IMR-90 (cell line): ENCODE data around the gene TMEM256. TPM values are rescaled to one million over a fixed set of nuclear protein-coding genes. Genes with fewer than 3 reads are reported as not detected.

Experiments used
- ATAC-seq: fragments of 200-7000 bp; cut with Tn5 transposase; 2 replicates; pipeline ENCODE4 v1.9.1; 2020; ENCODE audit warnings: low read depth, mild to moderate bottlenecking, moderate library complexity
- BruUV-seq: library from RNA; stranded (reverse); fragments of 400-500 nt; replicated peaks from 2 replicates; lab custom pipeline; 2021; lab: Mats Ljungman, UMichigan
- CTCF ChIA-PET: fragments of 300-600 bp; formaldehyde crosslinking; extraction: SDS; loops from one replicate; lab custom pipeline; 2021; ENCODE audit warnings: antibody characterized with exemption; lab: Yijun Ruan, JAX
- POLR2A ChIA-PET: fragments of 300-600 bp; sonication (Branson Sonifier 250); formaldehyde crosslinking; loops from one replicate; lab custom pipeline; 2022; ENCODE audit warnings: antibody characterized with exemption; ENCODE audit not compliant: unreplicated experiment; lab: Charles Lee
- DNase-seq: peaks from one replicate; pipeline ENCODE4 v3.0.0; 2013
- H2AFZ ChIP-seq: replicated peaks from 2 replicates; pipeline ENCODE3; 2013; ENCODE audit warnings: low read length, mild to moderate bottlenecking; ENCODE audit not compliant: poor library complexity
- H2AK5ac ChIP-seq: 2 replicates; pipeline ENCODE4 v1.6.1; 2013; ENCODE audit warnings: low read depth, low read length, inconsistent platforms
- H2AK9ac ChIP-seq: replicated peaks from 2 replicates; pipeline ENCODE3; 2013; ENCODE audit warnings: mild to moderate bottlenecking, low read depth, low read length, moderate library complexity; ENCODE audit not compliant: poor library complexity
- H2BK120ac ChIP-seq: 2 replicates; pipeline ENCODE4 v1.6.1; 2013; ENCODE audit warnings: low read depth, low read length, inconsistent platforms
- H2BK15ac ChIP-seq: 3 replicates; pipeline ENCODE4 v1.6.1; 2013; ENCODE audit warnings: low read depth, low read length, inconsistent platforms
- H2BK20ac ChIP-seq: 2 replicates; pipeline ENCODE4 v1.6.1; 2013; ENCODE audit warnings: low read depth, mild to moderate bottlenecking, inconsistent platforms, low read length, moderate library complexity
- H2BK5ac ChIP-seq: 2 replicates; pipeline ENCODE4 v1.6.1; 2013; ENCODE audit warnings: mild to moderate bottlenecking, low read depth, low read length, inconsistent platforms; ENCODE audit not compliant: poor library complexity, severe bottlenecking
- H3K14ac ChIP-seq: replicated peaks from 2 replicates; pipeline ENCODE4 v1.6.1; 2013; ENCODE audit warnings: low read depth, low read length, inconsistent platforms
- H3K18ac ChIP-seq: 2 replicates; pipeline ENCODE4 v1.6.1; 2013; ENCODE audit warnings: low read depth, low read length, control low read depth
- H3K23ac ChIP-seq: 2 replicates; pipeline ENCODE4 v1.6.1; 2013; ENCODE audit warnings: low read depth, low read length, inconsistent platforms
- H3K27ac ChIP-seq: 2 replicates; pipeline ENCODE4 v1.5.1; 2013; ENCODE audit warnings: mild to moderate bottlenecking, control low read depth, low read length; ENCODE audit not compliant: insufficient read depth
- H3K27me3 ChIP-seq: 2 replicates; pipeline ENCODE4 v1.6.1; 2013; ENCODE audit warnings: low read length; ENCODE audit not compliant: control insufficient read depth, insufficient read depth
- H3K36me3 ChIP-seq: 2 replicates; pipeline ENCODE4 v1.6.1; 2013; ENCODE audit warnings: low read length, mixed read lengths; ENCODE audit not compliant: control insufficient read depth, insufficient read depth
- H3K4ac ChIP-seq: 2 replicates; pipeline ENCODE4 v1.6.1; 2013; ENCODE audit warnings: low read depth, low read length, inconsistent platforms
- H3K4me1 ChIP-seq: 2 replicates; pipeline ENCODE4 v1.6.1; 2013; ENCODE audit warnings: low read length, mixed read lengths; ENCODE audit not compliant: control insufficient read depth, insufficient read depth
- H3K4me2 ChIP-seq: 2 replicates; pipeline ENCODE4 v1.6.1; 2013; ENCODE audit warnings: low read depth, mild to moderate bottlenecking, control low read depth, low read length, moderate library complexity
- H3K4me3 ChIP-seq: 2 replicates; pipeline ENCODE4 v1.5.1; 2013; ENCODE audit warnings: low read depth, mild to moderate bottlenecking, control low read depth, low read length, moderate library complexity; ENCODE audit not compliant: insufficient read depth
- H3K56ac ChIP-seq: 2 replicates; pipeline ENCODE4 v1.6.1; 2013; ENCODE audit warnings: low read length, inconsistent platforms; ENCODE audit not compliant: insufficient read depth; ENCODE audit errors: extremely low read depth
- H3K79me1 ChIP-seq, 2 experiments: 2 replicates each; pipeline ENCODE4 v1.6.1; 2013; ENCODE audit warnings: low read length in 2 of 2, inconsistent platforms in 1 of 2, low read depth in 1 of 2
- H3K9ac ChIP-seq: 2 replicates; pipeline ENCODE4 v1.6.1; 2013; ENCODE audit warnings: low read depth, low read length, control low read depth
- H3K9me1 ChIP-seq: 2 replicates; pipeline ENCODE4 v1.6.1; 2013; ENCODE audit warnings: low read length, inconsistent platforms; ENCODE audit not compliant: insufficient read depth
- H3K9me3 ChIP-seq: 2 replicates; pipeline ENCODE4 v1.6.1; 2013; ENCODE audit warnings: low read length; ENCODE audit not compliant: control insufficient read depth, insufficient read depth
- H4K20me1 ChIP-seq: 2 replicates; pipeline ENCODE4 v1.6.1; 2013; ENCODE audit warnings: low read length, inconsistent platforms; ENCODE audit not compliant: insufficient read depth
- H4K5ac ChIP-seq: 2 replicates; pipeline ENCODE4 v1.6.1; 2013; ENCODE audit warnings: mild to moderate bottlenecking, low read depth, low read length, control low read depth
- H4K8ac ChIP-seq, 2 experiments: 2 replicates each; pipeline ENCODE4 v1.6.1; 2013; ENCODE audit warnings: low read depth in 2 of 2, low read length in 2 of 2, control low read depth in 1 of 2, inconsistent platforms in 1 of 2
- H4K91ac ChIP-seq: 2 replicates; pipeline ENCODE4 v1.6.1; 2013; ENCODE audit warnings: low read depth, low read length, inconsistent platforms; ENCODE audit not compliant: insufficient read depth
- CEBPB ChIP-seq: IDR thresholded peaks from 2 replicates; pipeline ENCODE4 v1.6.1; 2012; ENCODE audit warnings: low read depth, low read length, improper control_type of control experiment
- CHD1 ChIP-seq: IDR thresholded peaks from 2 replicates; pipeline ENCODE4 v1.6.1; 2012; ENCODE audit warnings: low read depth, low read length, improper control_type of control experiment
- CTCF ChIP-seq: conservative IDR thresholded peaks from 2 replicates; pipeline ENCODE4 v1.5.1; 2012; ENCODE audit warnings: mild to moderate bottlenecking, low read depth, low read length, improper control_type of control experiment
- MAZ ChIP-seq: IDR thresholded peaks from 2 replicates; pipeline ENCODE4 v1.6.1; 2012; ENCODE audit warnings: low read depth, mild to moderate bottlenecking, low read length, improper control_type of control experiment, moderate library complexity, borderline replicate concordance
- NFE2L2 ChIP-seq: fragments of 150-350 bp; IDR thresholded peaks from 2 replicates; pipeline ENCODE4 v1.6.1; 2016; ENCODE audit warnings: low read depth, mild to moderate bottlenecking, low read length
- POLR2A ChIP-seq: IDR thresholded peaks from 2 replicates; pipeline ENCODE4 v1.6.1; 2012; ENCODE audit warnings: mild to moderate bottlenecking, low read depth, low read length
- RAD21 ChIP-seq: IDR thresholded peaks from 2 replicates; pipeline ENCODE4 v1.6.1; 2012; ENCODE audit warnings: low read length, improper control_type of control experiment
- SMC3 ChIP-seq: fragments of 150-350 bp; IDR thresholded peaks from 2 replicates; pipeline ENCODE4 v1.6.1; 2016; ENCODE audit warnings: low read depth, mild to moderate bottlenecking, antibody characterized with exemption, low read length, moderate library complexity
- WGBS, 2 experiments: methylation state at CpG; one replicate each; pipeline versions ENCODE4 v1.1.5 to v1.1.7; 2013; ENCODE audit warnings: missing lambda C conversion rate in 2 of 2; ENCODE audit not compliant: insufficient read length in 1 of 2; ENCODE audit errors: extremely low coverage in 2 of 2; 5-methylcytosine and 5-hydroxymethylcytosine counted together
- dilution Hi-C: fragments of 300-500 bp; cut with HindIII; formaldehyde crosslinking; loops from one replicate; pipeline ENCODE4 v1.14.3; 2018; ENCODE audit warnings: low sequenced_read_pairs; ENCODE audit not compliant: unreplicated experiment
- in situ Hi-C: fragments of 300-500 bp; cut with MboI; formaldehyde crosslinking; loops from 3 replicates; pipeline ENCODE4 v1.14.3; 2019; ENCODE audit warnings: low sequenced_read_pairs, inconsistent platforms, mixed read lengths
- intact Hi-C: fragments of 100-400 bp; cut with micrococcal nuclease; formaldehyde crosslinking; loops from 2 replicates; pipeline ENCODE4 v1.10.0; 2022
- polyA plus RNA-seq, 3 experiments: library from polyadenylated mRNA; depleted of rRNA; stranded (reverse); fragments of >200 nt; gene quantifications; 2 replicates each; pipeline ENCODE4 v1.2.3, GENCODE V29; 2012; ENCODE audit warnings: low replicate concordance in 1 of 3
- total RNA-seq: library from RNA; depleted of rRNA; stranded (reverse); fragments of >200 nt; gene quantifications from 2 replicates; pipeline ENCODE4 v1.2.3, GENCODE V29; 2012
- TF ChIP-seq, protein P1 (sequence below): fragments of 150-350 bp; IDR thresholded peaks from 2 replicates; pipeline ENCODE4 v1.6.1; 2016; ENCODE audit warnings: low read depth, mild to moderate bottlenecking, low read length, moderate library complexity, borderline replicate concordance

Gene TMEM256
- total and polyA plus RNA-seq, 2 of the 4 experiments (the other 2 are of a cell fraction) = 38.4 to 174 TPM

DNA sequence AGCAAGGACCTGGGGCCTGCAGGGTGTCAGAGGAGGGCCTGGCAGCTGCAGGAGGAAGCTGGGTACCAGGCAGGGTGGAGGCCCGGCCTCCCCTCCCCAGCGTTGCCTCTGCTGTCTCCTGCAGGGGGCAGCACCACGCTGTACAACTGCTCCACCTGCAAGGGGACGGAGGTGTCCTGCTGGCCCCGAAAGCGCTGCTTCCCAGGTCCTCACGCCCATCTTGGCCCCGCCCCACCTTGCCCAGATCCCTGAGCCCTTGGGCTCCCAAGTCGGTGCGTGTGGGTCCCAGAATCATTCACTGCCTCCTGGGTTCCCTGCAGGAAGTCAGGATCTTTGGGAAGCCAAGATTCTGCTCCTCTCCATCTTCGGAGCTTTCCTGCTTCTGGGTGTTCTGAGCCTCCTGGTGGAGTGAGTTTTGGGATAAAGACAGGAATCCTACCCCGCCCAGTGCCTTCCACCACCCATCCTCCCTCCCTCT lies 47.8 kb downstream of the TMEM256 start:
- Histone ChIP-seq H2AFZ (peak overlapping the region; percentile 83), H3K4me2 (no peak overlapping the region), H3K56ac (no peak overlapping the region), H3K9ac (no peak overlapping the region), H3K27ac (no peak overlapping the region), H2BK20ac (no peak overlapping the region), H3K23ac (no peak overlapping the region), H4K5ac (0 out of 2 replicates have a peak overlapping the region, but pooled peaks have one; percentile 26), H3K27me3 (no peaks in the 10 kb centered on the region), H4K8ac (peak overlapping the region in 1 of 2 experiments; percentile 29; a peak in 1 of 4 replicates), H3K4me3 (no peak overlapping the region), H2BK120ac (no peak overlapping the region), H3K18ac (no peak overlapping the region), H2AK5ac (peak overlapping the region; percentile 53), H3K36me3 (no peaks in the 10 kb centered on the region), H3K9me1 (peaks cover 21% of the 10 kb centered on the region), H2BK15ac (no peak overlapping the region), H4K91ac (0 out of 2 replicates have a peak overlapping the region, but pooled peaks have one; percentile 27), H2BK5ac (no peak overlapping the region), H4K20me1 (peaks cover 18% of the 10 kb centered on the region; the same call in 1 of the 2 replicates), H3K4ac (peak overlapping the region; percentile 55; the same call in 1 of the 2 replicates), H3K79me1 (peaks cover 20 to 41% of the 10 kb centered on the region in 2 experiments; a peak in 3 of 4 replicates), H2AK9ac (peak overlapping the region; percentile 52), H3K14ac (no peak overlapping the region; the same call in 1 of the 2 replicates), H3K4me1 (peaks cover 32% of the 10 kb centered on the region), H3K9me3 (no peaks in the 10 kb centered on the region)
- CTCF ChIA-PET = interaction anchor here (0.6 to 4.1 kb wide), 6 partner anchors 15 to 205 kb away, joined by 3 to 19 read pairs (median 4); partner anchors contain the start of gene SENP3
- intact Hi-C loops = no loop called here
- WGBS, 2 experiments = 14% methylated on average over 4 of the region's 12 CpGs; no CpG with 5 or more reads in 1 of the 2 experiments
- ATAC-seq = no peak
- POLR2A ChIA-PET = interaction anchor here (0.5 kb wide), 1 partner anchor 1854 kb away, joined by 3 read pairs; no protein-coding TSS in a partner anchor
- TF ChIP-seq, protein P1, sequence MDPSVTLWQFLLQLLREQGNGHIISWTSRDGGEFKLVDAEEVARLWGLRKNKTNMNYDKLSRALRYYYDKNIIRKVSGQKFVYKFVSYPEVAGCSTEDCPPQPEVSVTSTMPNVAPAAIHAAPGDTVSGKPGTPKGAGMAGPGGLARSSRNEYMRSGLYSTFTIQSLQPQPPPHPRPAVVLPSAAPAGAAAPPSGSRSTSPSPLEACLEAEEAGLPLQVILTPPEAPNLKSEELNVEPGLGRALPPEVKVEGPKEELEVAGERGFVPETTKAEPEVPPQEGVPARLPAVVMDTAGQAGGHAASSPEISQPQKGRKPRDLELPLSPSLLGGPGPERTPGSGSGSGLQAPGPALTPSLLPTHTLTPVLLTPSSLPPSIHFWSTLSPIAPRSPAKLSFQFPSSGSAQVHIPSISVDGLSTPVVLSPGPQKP = no peak
- TF ChIP-seq POLR2A (no peak), CEBPB (no peak), MAZ (peak; percentile 62; the same call in 1 of the 2 replicates), CTCF (peak; percentile 74), RAD21 (peak; percentile 74), CHD1 (no peak), NFE2L2 (no peak), SMC3 (peak; percentile 62)
- in situ Hi-C loops = loop anchor here (5.0 to 10.0 kb wide), 2 partner anchors 36 to 199 kb away; partner anchors contain the start of genes PLSCR3 and TNFSF13
- peak; percentile 53 for DNase-seq
- dilution Hi-C loops = no loop called here
- BruUV-seq = no TSS peak
